ENCODE data around the gene TDRD7. TPM values are rescaled to one million over a fixed set of nuclear protein-coding genes. Genes with fewer than 3 reads are reported as not detected.

TDRD7 gene
- total and polyA plus RNA-seq, 2 of the 8 experiments (the other 6 are each of a cell fraction or from before 2014, with no cell fraction given) = 1.2 to 2.3 TPM

DNA sequence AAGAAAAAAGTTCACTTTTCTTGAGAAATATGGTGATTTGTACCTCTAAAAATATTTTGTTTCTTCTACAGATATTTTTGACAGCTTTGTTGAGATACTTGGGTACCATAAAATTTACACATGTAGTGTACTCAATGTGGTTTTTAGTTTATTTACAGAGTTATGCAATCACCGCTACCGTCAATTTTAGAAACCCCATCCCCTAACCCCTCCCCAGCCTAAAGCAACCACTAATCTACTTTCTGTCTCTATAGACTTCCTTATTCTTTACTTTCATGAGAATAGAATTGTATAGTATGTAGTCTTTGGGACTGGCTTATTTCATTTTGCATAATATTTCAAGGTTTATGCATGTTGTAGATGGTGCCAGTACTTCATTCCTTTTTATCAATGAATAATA lies 45.0 kb upstream of the TDRD7 start (continued):
- TF ChIP-seq, protein P1, sequence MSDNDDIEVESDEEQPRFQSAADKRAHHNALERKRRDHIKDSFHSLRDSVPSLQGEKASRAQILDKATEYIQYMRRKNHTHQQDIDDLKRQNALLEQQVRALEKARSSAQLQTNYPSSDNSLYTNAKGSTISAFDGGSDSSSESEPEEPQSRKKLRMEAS (IDR thresholded peaks at IDR 0.05) = no peak
- TF ChIP-seq NANOG (IDR thresholded peaks at IDR 0.05; ENCODE audit: insufficient read depth, low read depth, low read length, poor library complexity, severe bottlenecking) (no peak), RFX5 (IDR thresholded peaks at IDR 0.05; ENCODE audit: borderline replicate concordance, low read depth, low read length) (no peak), TAF1 (IDR thresholded peaks at IDR 0.05; ENCODE audit: low read depth, low read length) (no peak)

Data from H1 (cell line).